GM12878 (cell line): ENCODE results near the gene GABRB3. TPM values are rescaled to one million over a fixed set of nuclear protein-coding genes. Genes with fewer than 3 reads are reported as not detected.

Experiments used
- CEBPZ ChIP-seq: fragments of 150-350 bp; IDR thresholded peaks from 2 replicates; pipeline ENCODE4 v1.6.1; 2016; ENCODE audit warnings: low read depth, low read length
- E2F4 ChIP-seq: IDR thresholded peaks from 2 replicates; pipeline ENCODE4 v1.6.1; 2012; ENCODE audit warnings: low read depth, low read length, improper control_type of control experiment
- PKNOX1 ChIP-seq: fragments of 450-650 bp; IDR thresholded peaks from 2 replicates; pipeline ENCODE4 v1.6.1; 2016; ENCODE audit warnings: mild to moderate bottlenecking
- RBBP5 ChIP-seq: fragments of 200-600 bp; sonication (generic); conservative IDR thresholded peaks from 2 replicates; pipeline ENCODE4 v1.6.1; 2016
- SUPT20H ChIP-seq: IDR thresholded peaks from 2 replicates; pipeline ENCODE4 v1.6.1; 2011; ENCODE audit warnings: low read depth, mild to moderate bottlenecking, low read length, moderate library complexity, borderline replicate concordance; ENCODE audit not compliant: control insufficient read depth
- TCF7 ChIP-seq: IDR thresholded peaks from 2 replicates; pipeline ENCODE4 v1.6.1; 2014; ENCODE audit warnings: antibody characterized with exemption, borderline replicate concordance
- polyA plus RNA-seq, 11 experiments: library from polyadenylated mRNA; depleted of rRNA in 4 of 11; unstranded in 6 of 11; stranded (reverse) in 5 of 11; fragments of >200 nt; fragmentation: Nextera tagmentation in 4 of 11; fragmentation: Illumina TruSeq in 1 of 11; extraction: Ambion mirVana in 4 of 11; extraction: Trizol in 1 of 11; gene quantifications; 1 replicate in 1 of 11; 2 replicates in 10 of 11; pipeline versions ENCODE4 v1.2.1 to v1.2.3, GENCODE V29; 2011 to 2016; ENCODE audit warnings: inconsistent platforms in 2 of 11, missing spikeins in 2 of 11, low read depth in 1 of 11
- total RNA-seq, 4 experiments: library from RNA; depleted of rRNA in 3 of 4; stranded (reverse); fragments of >200 nt in 3 of 4; fragmentation: Illumina TruSeq in 1 of 4; extraction: Trizol in 1 of 4; gene quantifications; 2 replicates each; pipeline versions ENCODE4 v1.2.1 to v1.2.3, GENCODE V29; 2013 to 2021

GABRB3 gene
- total and polyA plus RNA-seq, 10 of the 15 experiments (the other 5 are each of a cell fraction or from before 2014, with no cell fraction given), result 0.05 to 0.08 (median 0.05) TPM; not detected in 7

- TF ChIP-seq CEBPZ (no peak), SUPT20H (no peak), TCF7 (no peak), RBBP5 (no peak), E2F4 (no peak), PKNOX1 (no peak)
- TF ChIP-seq, all 136 proteins: peak for 0
Measured at GRCh38 chr15:26504009-26504408, 268.9 kb downstream of the GABRB3 start (continued).

Other genes with a start within 250 kb of the GABRB3 start
- gene GABRA5, start 94.0 kb upstream of the GABRB3 start, total RNA-seq (2014; rRNA removed), result not detected in 2 replicates
- gene GABRA5, start 94.0 kb upstream of the GABRB3 start, total RNA-seq (2014; rRNA removed; fragmentation: Illumina TruSeq; extraction: Trizol), result not detected in 2 replicates
- gene GABRA5, start 94.0 kb upstream of the GABRB3 start, total RNA-seq (2021), result not detected in 2 replicates
- gene GABRA5, start 94.0 kb upstream of the GABRB3 start, polyA plus RNA-seq (2011; rRNA removed), result 0.09 and 0.10 TPM in 2 replicates
- gene GABRA5, start 94.0 kb upstream of the GABRB3 start, polyA plus RNA-seq (2014; fragmentation: Illumina TruSeq; extraction: Trizol), result not detected in 2 replicates
- not detected for gene GABRA5, start 94.0 kb upstream of the GABRB3 start, polyA plus RNA-seq (2014; fragmentation: Nextera tagmentation; extraction: Ambion mirVana)
- gene GABRA5, start 94.0 kb upstream of the GABRB3 start, polyA plus RNA-seq (2014; rRNA removed), result not detected in 2 replicates
- gene GABRA5, start 94.0 kb upstream of the GABRB3 start, polyA plus RNA-seq (2016; fragmentation: Nextera tagmentation; extraction: Ambion mirVana), result not detected
- gene GABRG3, start 198.1 kb upstream of the GABRB3 start, total RNA-seq (2014; rRNA removed), result under 0.01 TPM in 1 of 2 replicates, not detected in the other
- gene GABRG3, start 198.1 kb upstream of the GABRB3 start, total RNA-seq (2014; rRNA removed; fragmentation: Illumina TruSeq; extraction: Trizol), result not detected in 2 replicates
- not detected in 2 replicates for gene GABRG3, start 198.1 kb upstream of the GABRB3 start, total RNA-seq (2021)
- gene GABRG3, start 198.1 kb upstream of the GABRB3 start, polyA plus RNA-seq (2011; rRNA removed), result 0.06 and 0.15 TPM in 2 replicates
- gene GABRG3, start 198.1 kb upstream of the GABRB3 start, polyA plus RNA-seq (2014; fragmentation: Illumina TruSeq; extraction: Trizol), result not detected in 2 replicates
- gene GABRG3, start 198.1 kb upstream of the GABRB3 start, polyA plus RNA-seq (2014; fragmentation: Nextera tagmentation; extraction: Ambion mirVana), result not detected
- not detected in 2 replicates for gene GABRG3, start 198.1 kb upstream of the GABRB3 start, polyA plus RNA-seq (2014; rRNA removed)
- gene GABRG3, start 198.1 kb upstream of the GABRB3 start, polyA plus RNA-seq (2016; fragmentation: Nextera tagmentation; extraction: Ambion mirVana), result not detected